Measurements from ENCODE around the gene INSIG2. TPM values are rescaled to one million over a fixed set of nuclear protein-coding genes. Genes with fewer than 3 reads are reported as not detected.

The INSIG2 gene
- total and polyA plus RNA-seq, 2 of the 4 experiments (the other 2 are of a cell fraction) = 9.1 to 11.7 TPM

GRCh38 chr2:118065921-118066511 is 22.3 kb upstream of the INSIG2 start:
- Histone ChIP-seq H3K79me1 (ENCODE audit: low read depth in 1 of 2, low read length in 2 of 2) (no peaks in the 10 kb centered on the region), H3K14ac (replicated peaks; ENCODE audit: low read depth, low read length) (no peak overlapping the region), H3K4me3 (ENCODE audit: insufficient read depth, low read depth, low read length) (no peak overlapping the region), H3K27ac (ENCODE audit: insufficient read depth, low read length) (no peak overlapping the region), H2AFZ (replicated peaks; ENCODE audit: low read length, poor library complexity) (no peak overlapping the region), H3K9ac (ENCODE audit: low read depth, low read length) (no peak overlapping the region), H3K9me3 (ENCODE audit: control insufficient read depth, insufficient read depth, low read length) (no peaks in the 10 kb centered on the region), H3K4ac (ENCODE audit: low read depth, low read length) (no peak overlapping the region), H4K5ac (ENCODE audit: low read depth, low read length) (no peak overlapping the region), H3K4me2 (ENCODE audit: low read depth, low read length) (no peak overlapping the region), H4K20me1 (ENCODE audit: insufficient read depth, low read length) (no peaks in the 10 kb centered on the region), H3K18ac (ENCODE audit: low read depth, low read length) (no peak overlapping the region), H3K9me1 (ENCODE audit: insufficient read depth, low read length) (no peaks in the 10 kb centered on the region), H3K23ac (ENCODE audit: low read depth, low read length) (no peak overlapping the region), H2BK20ac (ENCODE audit: low read depth, low read length) (no peak overlapping the region), H2AK5ac (ENCODE audit: low read depth, low read length) (no peak overlapping the region), H3K56ac (ENCODE audit: extremely low read depth, insufficient read depth, low read length) (no peak overlapping the region), H4K8ac (ENCODE audit: low read depth in 2 of 2, low read length in 2 of 2) (no peak overlapping the region), H3K27me3 (ENCODE audit: control insufficient read depth, insufficient read depth, low read length) (peaks cover 26% of the 10 kb centered on the region), H2BK5ac (ENCODE audit: low read depth, low read length, poor library complexity, severe bottlenecking) (no peak overlapping the region), H3K36me3 (ENCODE audit: control insufficient read depth, insufficient read depth, low read length) (no peaks in the 10 kb centered on the region), H2BK15ac (ENCODE audit: low read depth, low read length) (no peak overlapping the region), H3K4me1 (ENCODE audit: control insufficient read depth, insufficient read depth, low read length) (no peaks in the 10 kb centered on the region), H4K91ac (ENCODE audit: insufficient read depth, low read depth, low read length) (no peak overlapping the region), H2AK9ac (replicated peaks; ENCODE audit: low read depth, low read length, poor library complexity) (no peak overlapping the region), H2BK120ac (ENCODE audit: low read depth, low read length) (no peak overlapping the region)
- CTCF ChIA-PET = interaction anchor here (1.2 kb wide), 1 partner anchor 19 kb away, joined by 3 read pairs; no protein-coding TSS in a partner anchor
- TF ChIP-seq MAFK (IDR thresholded peaks at IDR 0.05; ENCODE audit: low read depth, low read length) (no peak), CEBPB (IDR thresholded peaks at IDR 0.05; ENCODE audit: low read depth, low read length) (no peak)
- no CpG with 5 or more reads among the region's 8 CpGs for WGBS, 2 experiments (ENCODE audit: extremely low coverage in 2 of 2, insufficient read length in 1 of 2)
- in situ Hi-C loops (cut with MboI; ENCODE audit: low sequenced_read_pairs) (no loop called here), dilution Hi-C loops (cut with HindIII; ENCODE audit: low sequenced_read_pairs, unreplicated experiment) (no loop called here), intact Hi-C loops (cut with micrococcal nuclease) (no loop called here)
- BruUV-seq (replicated peaks) = no TSS peak
- no peak for ATAC-seq (ENCODE audit: low read depth)
- POLR2A ChIA-PET (ENCODE audit: unreplicated experiment) = no interaction called here
- no peak for DNase-seq
